ENCODE results near the gene PTPRG. TPM values are rescaled to one million over a fixed set of nuclear protein-coding genes. Genes with fewer than 3 reads are reported as not detected.

PTPRG gene
- total and polyA plus RNA-seq, 4 donors, result 3.6 to 35.6 (median 8.1) TPM

DNA sequence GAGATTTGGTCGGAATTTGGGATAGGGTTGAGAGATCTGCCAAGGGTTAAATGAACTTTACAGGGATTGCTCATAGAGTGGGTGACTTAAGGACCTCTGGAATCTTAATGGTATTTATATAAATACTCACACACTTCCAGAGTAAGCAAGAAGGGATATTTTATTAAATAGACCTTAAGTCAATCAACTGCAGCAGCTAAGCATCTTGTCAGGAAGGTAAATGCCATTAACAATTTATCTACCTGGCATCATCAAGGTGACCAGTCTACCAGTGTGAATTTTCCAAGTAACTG is 688.1 kb downstream of the PTPRG start (continued):
- TF ChIP-seq, protein P1, sequence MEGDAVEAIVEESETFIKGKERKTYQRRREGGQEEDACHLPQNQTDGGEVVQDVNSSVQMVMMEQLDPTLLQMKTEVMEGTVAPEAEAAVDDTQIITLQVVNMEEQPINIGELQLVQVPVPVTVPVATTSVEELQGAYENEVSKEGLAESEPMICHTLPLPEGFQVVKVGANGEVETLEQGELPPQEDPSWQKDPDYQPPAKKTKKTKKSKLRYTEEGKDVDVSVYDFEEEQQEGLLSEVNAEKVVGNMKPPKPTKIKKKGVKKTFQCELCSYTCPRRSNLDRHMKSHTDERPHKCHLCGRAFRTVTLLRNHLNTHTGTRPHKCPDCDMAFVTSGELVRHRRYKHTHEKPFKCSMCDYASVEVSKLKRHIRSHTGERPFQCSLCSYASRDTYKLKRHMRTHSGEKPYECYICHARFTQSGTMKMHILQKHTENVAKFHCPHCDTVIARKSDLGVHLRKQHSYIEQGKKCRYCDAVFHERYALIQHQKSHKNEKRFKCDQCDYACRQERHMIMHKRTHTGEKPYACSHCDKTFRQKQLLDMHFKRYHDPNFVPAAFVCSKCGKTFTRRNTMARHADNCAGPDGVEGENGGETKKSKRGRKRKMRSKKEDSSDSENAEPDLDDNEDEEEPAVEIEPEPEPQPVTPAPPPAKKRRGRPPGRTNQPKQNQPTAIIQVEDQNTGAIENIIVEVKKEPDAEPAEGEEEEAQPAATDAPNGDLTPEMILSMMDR (IDR thresholded peaks at IDR 0.05; ENCODE audit: low read depth, low read length, missing input control), result no peak
- no peak for TF ChIP-seq EGR1 (IDR thresholded peaks at IDR 0.05; ENCODE audit: low read depth in 2 of 2)
- TF ChIP-seq HNF4G (IDR thresholded peaks at IDR 0.05), result no peak
- TF ChIP-seq FOXA1 (IDR thresholded peaks at IDR 0.05), result no peak
- TF ChIP-seq, protein P2, sequence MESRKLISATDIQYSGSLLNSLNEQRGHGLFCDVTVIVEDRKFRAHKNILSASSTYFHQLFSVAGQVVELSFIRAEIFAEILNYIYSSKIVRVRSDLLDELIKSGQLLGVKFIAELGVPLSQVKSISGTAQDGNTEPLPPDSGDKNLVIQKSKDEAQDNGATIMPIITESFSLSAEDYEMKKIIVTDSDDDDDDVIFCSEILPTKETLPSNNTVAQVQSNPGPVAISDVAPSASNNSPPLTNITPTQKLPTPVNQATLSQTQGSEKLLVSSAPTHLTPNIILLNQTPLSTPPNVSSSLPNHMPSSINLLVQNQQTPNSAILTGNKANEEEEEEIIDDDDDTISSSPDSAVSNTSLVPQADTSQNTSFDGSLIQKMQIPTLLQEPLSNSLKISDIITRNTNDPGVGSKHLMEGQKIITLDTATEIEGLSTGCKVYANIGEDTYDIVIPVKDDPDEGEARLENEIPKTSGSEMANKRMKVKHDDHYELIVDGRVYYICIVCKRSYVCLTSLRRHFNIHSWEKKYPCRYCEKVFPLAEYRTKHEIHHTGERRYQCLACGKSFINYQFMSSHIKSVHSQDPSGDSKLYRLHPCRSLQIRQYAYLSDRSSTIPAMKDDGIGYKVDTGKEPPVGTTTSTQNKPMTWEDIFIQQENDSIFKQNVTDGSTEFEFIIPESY (IDR thresholded peaks at IDR 0.05), result no peak

DNA sequence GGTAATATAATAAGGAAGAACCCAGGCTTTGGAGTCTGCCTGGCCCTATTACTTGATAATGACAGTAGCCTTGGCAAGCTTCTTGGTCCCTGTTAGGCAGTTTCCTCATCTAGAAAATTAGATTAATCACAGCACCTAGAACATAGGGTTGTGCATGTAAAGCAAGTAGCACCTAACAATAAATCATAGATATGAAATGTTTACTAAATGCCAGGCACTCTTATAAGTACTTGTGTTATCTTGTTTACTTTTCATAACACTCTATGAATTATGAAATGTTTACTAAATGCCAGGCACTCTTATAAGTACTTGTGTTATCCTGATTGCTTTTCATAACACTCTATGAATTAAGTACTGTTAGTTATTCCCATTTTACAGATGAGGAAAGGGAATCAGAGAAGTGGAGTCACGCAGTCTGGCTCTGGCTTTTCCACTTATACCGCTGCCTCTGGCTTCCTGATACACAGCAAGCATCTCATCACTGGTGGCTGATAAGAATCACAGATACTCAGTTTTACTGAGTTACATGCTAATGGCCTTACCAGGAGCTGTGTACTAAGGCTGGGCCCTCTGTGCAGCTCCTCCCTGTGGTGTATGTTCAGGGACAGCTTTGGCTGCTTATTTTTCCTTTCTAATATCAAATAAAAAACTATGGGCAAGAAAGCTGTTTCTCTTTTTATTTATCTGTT is 688.6 kb downstream of the PTPRG start:
- H3K36me3 ChIP-seq (ENCODE audit: control insufficient read depth in 4 of 4, insufficient read depth in 3 of 4, low read depth in 1 of 4, low read length in 3 of 4), result no peaks in the 10 kb centered on the region
- H3K4me3 ChIP-seq (ENCODE audit: low read depth in 1 of 3, low read length in 3 of 3), result no peak overlapping the region
- H3K4me1 ChIP-seq (ENCODE audit: control insufficient read depth in 4 of 4, insufficient read depth in 4 of 4, low read length in 3 of 4), result no peaks in the 10 kb centered on the region
- H3K9ac ChIP-seq (ENCODE audit: low read depth in 1 of 2, low read length in 2 of 2), result no peak overlapping the region
- no peak overlapping the region for H3K27ac ChIP-seq (ENCODE audit: low read depth in 1 of 2, low read length in 2 of 2)
- 95% methylated on average over 2 of the region's 2 CpGs for WGBS
- no peaks in the 10 kb centered on the region for H3K9me3 ChIP-seq (ENCODE audit: control insufficient read depth in 4 of 4, low read length in 3 of 4)
- H3K27me3 ChIP-seq (ENCODE audit: control insufficient read depth in 4 of 4, insufficient read depth in 4 of 4, low read length in 3 of 4), result no peaks in the 10 kb centered on the region
- no peak for DNase-seq (ENCODE audit: low spot score)
- TF ChIP-seq, protein P1 (IDR thresholded peaks at IDR 0.05; ENCODE audit: low read depth, low read length, missing input control), result no peak

DNA sequence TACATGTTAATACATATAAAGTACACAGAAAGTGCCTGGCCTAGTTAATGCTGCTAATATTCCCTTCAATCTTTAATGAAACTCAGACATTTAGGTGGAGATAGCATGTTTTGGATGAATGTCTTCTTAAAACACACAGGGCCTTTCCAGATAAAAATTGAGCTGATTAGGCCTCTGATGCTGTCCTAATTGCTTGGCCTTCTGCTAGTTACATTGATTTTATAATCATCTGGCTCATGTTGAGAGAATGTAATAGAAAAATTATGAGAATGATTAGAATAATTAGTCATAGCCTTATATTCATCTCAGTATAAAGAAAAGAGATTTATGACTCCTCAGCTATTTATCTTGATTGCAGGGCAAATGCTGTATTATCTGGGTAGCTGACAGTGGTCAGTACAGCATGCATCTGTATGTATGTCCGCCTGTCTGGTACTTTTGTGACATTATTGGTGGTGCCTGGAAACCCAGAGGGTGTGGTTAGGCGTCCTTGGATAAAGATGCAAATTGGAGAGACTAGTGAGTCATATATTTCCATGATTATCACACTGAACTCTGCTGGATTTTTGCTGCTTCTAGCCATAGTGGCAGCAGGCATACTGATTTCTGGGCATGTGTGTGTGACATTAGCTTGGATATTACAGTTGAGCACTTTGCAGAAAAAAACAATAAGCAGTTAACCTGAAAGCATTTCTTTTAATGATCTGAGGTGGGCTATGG is 691.2 kb downstream of the PTPRG start:
- Histone ChIP-seq H3K27ac (ENCODE audit: low read depth in 1 of 2, low read length in 2 of 2) (no peak overlapping the region), H3K9ac (ENCODE audit: low read depth in 1 of 2, low read length in 2 of 2) (no peak overlapping the region), H3K27me3 (ENCODE audit: control insufficient read depth in 4 of 4, insufficient read depth in 4 of 4, low read length in 3 of 4) (no peaks in the 10 kb centered on the region), H3K9me3 (ENCODE audit: control insufficient read depth in 4 of 4, low read length in 3 of 4) (no peaks in the 10 kb centered on the region), H3K4me3 (ENCODE audit: low read depth in 1 of 3, low read length in 3 of 3) (no peak overlapping the region), H3K4me1 (ENCODE audit: control insufficient read depth in 4 of 4, insufficient read depth in 4 of 4, low read length in 3 of 4) (no peaks in the 10 kb centered on the region), H3K36me3 (ENCODE audit: control insufficient read depth in 4 of 4, insufficient read depth in 3 of 4, low read depth in 1 of 4, low read length in 3 of 4) (peaks cover 0 to 2% (median 0%) of the 10 kb centered on the region in 4 donors)
- TF ChIP-seq TAF1 (conservative IDR thresholded peaks at IDR 0.05) (no peak), GABPA (IDR thresholded peaks at IDR 0.05 in 1 of 2, conservative IDR thresholded peaks at IDR 0.05 in 1 of 2) (no peak), NR2F2 (IDR thresholded peaks at IDR 0.05) (no peak)
- TF ChIP-seq, protein P3, sequence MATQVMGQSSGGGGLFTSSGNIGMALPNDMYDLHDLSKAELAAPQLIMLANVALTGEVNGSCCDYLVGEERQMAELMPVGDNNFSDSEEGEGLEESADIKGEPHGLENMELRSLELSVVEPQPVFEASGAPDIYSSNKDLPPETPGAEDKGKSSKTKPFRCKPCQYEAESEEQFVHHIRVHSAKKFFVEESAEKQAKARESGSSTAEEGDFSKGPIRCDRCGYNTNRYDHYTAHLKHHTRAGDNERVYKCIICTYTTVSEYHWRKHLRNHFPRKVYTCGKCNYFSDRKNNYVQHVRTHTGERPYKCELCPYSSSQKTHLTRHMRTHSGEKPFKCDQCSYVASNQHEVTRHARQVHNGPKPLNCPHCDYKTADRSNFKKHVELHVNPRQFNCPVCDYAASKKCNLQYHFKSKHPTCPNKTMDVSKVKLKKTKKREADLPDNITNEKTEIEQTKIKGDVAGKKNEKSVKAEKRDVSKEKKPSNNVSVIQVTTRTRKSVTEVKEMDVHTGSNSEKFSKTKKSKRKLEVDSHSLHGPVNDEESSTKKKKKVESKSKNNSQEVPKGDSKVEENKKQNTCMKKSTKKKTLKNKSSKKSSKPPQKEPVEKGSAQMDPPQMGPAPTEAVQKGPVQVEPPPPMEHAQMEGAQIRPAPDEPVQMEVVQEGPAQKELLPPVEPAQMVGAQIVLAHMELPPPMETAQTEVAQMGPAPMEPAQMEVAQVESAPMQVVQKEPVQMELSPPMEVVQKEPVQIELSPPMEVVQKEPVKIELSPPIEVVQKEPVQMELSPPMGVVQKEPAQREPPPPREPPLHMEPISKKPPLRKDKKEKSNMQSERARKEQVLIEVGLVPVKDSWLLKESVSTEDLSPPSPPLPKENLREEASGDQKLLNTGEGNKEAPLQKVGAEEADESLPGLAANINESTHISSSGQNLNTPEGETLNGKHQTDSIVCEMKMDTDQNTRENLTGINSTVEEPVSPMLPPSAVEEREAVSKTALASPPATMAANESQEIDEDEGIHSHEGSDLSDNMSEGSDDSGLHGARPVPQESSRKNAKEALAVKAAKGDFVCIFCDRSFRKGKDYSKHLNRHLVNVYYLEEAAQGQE (IDR thresholded peaks at IDR 0.05), result no peak
- WGBS, result 87% methylated on average over 2 of the region's 2 CpGs
- no peak for DNase-seq (ENCODE audit: low spot score)

Data from liver (tissue), 9 donors.